Endodermal cell (in vitro differentiated cells): Measurements from ENCODE around the gene CHN1. TPM values are rescaled to one million over a fixed set of nuclear protein-coding genes. Genes with fewer than 3 reads are reported as not detected.

ENCODE experiments used
- DNase-seq: peaks from one replicate; pipeline ENCODE4 v3.0.0-alpha.2; 2017
- H3K27ac ChIP-seq: 2 replicates; pipeline ENCODE4 v1.5.1; 2013; ENCODE audit warnings: mild to moderate bottlenecking, low read depth, low read length, moderate library complexity
- H3K27me3 ChIP-seq: 2 replicates; pipeline ENCODE4 v1.6.1; 2013; ENCODE audit warnings: mild to moderate bottlenecking, low read length, moderate library complexity; ENCODE audit not compliant: insufficient read depth, control insufficient read depth, poor library complexity, severe bottlenecking
- H3K36me3 ChIP-seq: 2 replicates; pipeline ENCODE4 v1.7.0; 2013; ENCODE audit warnings: mild to moderate bottlenecking, low read length, moderate library complexity; ENCODE audit not compliant: control insufficient read depth, insufficient read depth
- H3K4me1 ChIP-seq: one replicate; pipeline ENCODE4 v1.7.0; 2013; ENCODE audit warnings: low read length; ENCODE audit not compliant: control insufficient read depth, insufficient read depth
- H3K4me3 ChIP-seq: 2 replicates; pipeline ENCODE4 v1.5.1; 2013; ENCODE audit warnings: mild to moderate bottlenecking, low read length, moderate library complexity
- H3K9ac ChIP-seq: 2 replicates; pipeline ENCODE4 v1.6.1; 2013; ENCODE audit warnings: mild to moderate bottlenecking, low read length, moderate library complexity; ENCODE audit not compliant: poor library complexity, severe bottlenecking; ENCODE audit errors: extremely low read depth
- H3K9me3 ChIP-seq: 2 replicates; pipeline ENCODE4 v1.6.1; 2013; ENCODE audit warnings: mild to moderate bottlenecking, low read length, moderate library complexity; ENCODE audit not compliant: control insufficient read depth
- H3K27ac Mint-ChIP-seq: 2 replicates; pipeline ENCODE4 v1.8.0; 2020; ENCODE audit warnings: mixed read lengths
- H3K27me3 Mint-ChIP-seq: 2 replicates; pipeline ENCODE4 v1.8.0; 2021; ENCODE audit warnings: mild to moderate bottlenecking, mixed read lengths; ENCODE audit not compliant: insufficient read depth
- H3K36me3 Mint-ChIP-seq: 2 replicates; pipeline ENCODE4 v1.8.0; 2020; ENCODE audit warnings: low read depth, mixed read lengths
- H3K4me1 Mint-ChIP-seq: 2 replicates; pipeline ENCODE4 v1.8.0; 2020; ENCODE audit warnings: mixed read lengths
- H3K4me3 Mint-ChIP-seq: 2 replicates; pipeline ENCODE4 v1.8.0; 2020; ENCODE audit warnings: mild to moderate bottlenecking, moderate library complexity, mixed read lengths
- H3K9me3 Mint-ChIP-seq: 2 replicates; pipeline ENCODE4 v1.8.0; 2020; ENCODE audit warnings: mild to moderate bottlenecking, mixed read lengths
- CTCF ChIP-seq: fragments of 200-600 bp; sonication (generic); conservative IDR thresholded peaks from 2 replicates; pipeline ENCODE4 v1.5.0; 2021; ENCODE audit warnings: antibody characterized with exemption, mild to moderate bottlenecking
- WGBS, 2 experiments: methylation state at CpG; one replicate each; pipeline versions ENCODE4 v1.1.5 to v1.1.7; 2013; ENCODE audit warnings: missing lambda C conversion rate in 2 of 2, mixed read lengths in 1 of 2; ENCODE audit not compliant: insufficient coverage in 1 of 2, insufficient read length in 1 of 2; 5-methylcytosine and 5-hydroxymethylcytosine counted together
- total RNA-seq, 2 donors: library from RNA; stranded (reverse); fragmentation: NEBNext Ultra II Directional in 1 of 2; extraction: Animal tissue kit (Norgen Biotek cat#: 25700) in 1 of 2; gene quantifications; 2 replicates in 1 of 2; 3 replicates in 1 of 2; pipeline ENCODE4 v1.2.1, GENCODE V29; 2021

The CHN1 gene
- total RNA-seq, 2 donors from 2014 or later, result 24.3 to 28.8 TPM

- Mint-ChIP-seq H3K9me3 (no peaks in the 10 kb centered on the region), H3K4me3 (no peak overlapping the region), H3K27me3 (no peaks in the 10 kb centered on the region), H3K4me1 (peaks cover 20% of the 10 kb centered on the region), H3K36me3 (peaks cover 6% of the 10 kb centered on the region), H3K27ac (no peak overlapping the region)
- WGBS, 2 experiments, result 57 to 70% methylated on average over 4 to 8 of the region's 8 CpGs
- no peaks in the 10 kb centered on the region for H3K27me3 ChIP-seq
- no peaks in the 10 kb centered on the region for H3K36me3 ChIP-seq
- H3K4me1 ChIP-seq, result no peaks in the 10 kb centered on the region
- DNase-seq, result peak; percentile 65
- no peaks in the 10 kb centered on the region for H3K9me3 ChIP-seq
- H3K4me3 ChIP-seq, result no peak overlapping the region
- no peak overlapping the region for H3K27ac ChIP-seq
- no peak overlapping the region for H3K9ac ChIP-seq
- no peak for TF ChIP-seq CTCF
These were observed 157.9 kb downstream of the CHN1 start for GRCh38 chr2:174846941-174847938.

GRCh38 chr2:174846218-174846617 is 159.0 kb downstream of the CHN1 start:
- H3K36me3 Mint-ChIP-seq, result peaks cover 3% of the 10 kb centered on the region
- H3K4me3 Mint-ChIP-seq, result no peak overlapping the region
- H3K4me1 ChIP-seq, result no peaks in the 10 kb centered on the region
- no peaks in the 10 kb centered on the region for H3K9me3 Mint-ChIP-seq
- H3K27me3 Mint-ChIP-seq, result no peaks in the 10 kb centered on the region
- H3K27ac ChIP-seq, result no peak overlapping the region
- no peak overlapping the region for H3K27ac Mint-ChIP-seq
- no peaks in the 10 kb centered on the region for H3K27me3 ChIP-seq
- H3K9me3 ChIP-seq, result no peaks in the 10 kb centered on the region
- TF ChIP-seq CTCF, result no peak
- no peaks in the 10 kb centered on the region for H3K36me3 ChIP-seq
- H3K4me1 Mint-ChIP-seq, result peaks cover 20% of the 10 kb centered on the region
- H3K4me3 ChIP-seq, result no peak overlapping the region
- WGBS, 2 experiments, result 100% methylated on average over 1 of the region's 1 CpG
- DNase-seq, result no peak
- H3K9ac ChIP-seq, result no peak overlapping the region

DNA sequence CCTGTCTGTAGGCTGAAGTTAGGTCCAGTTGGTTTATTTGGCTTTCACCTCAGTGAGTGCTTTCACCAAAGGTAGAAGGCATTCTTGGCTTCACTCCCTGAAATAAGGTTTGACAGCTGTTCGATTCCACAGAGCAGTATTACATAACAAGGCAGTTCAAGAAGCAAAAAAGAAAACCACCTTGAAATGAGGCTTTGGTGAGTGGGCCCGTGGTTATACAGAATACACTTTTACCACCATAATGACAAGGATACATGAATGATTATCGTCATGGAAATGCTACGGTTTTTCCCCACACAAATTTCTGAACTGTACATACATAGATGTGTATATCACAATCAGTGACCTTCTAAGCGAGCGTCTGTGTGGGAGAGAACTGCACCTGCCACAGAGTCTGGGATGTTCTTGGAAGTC is 160.9 kb downstream of the CHN1 start:
- H3K36me3 ChIP-seq, result no peaks in the 10 kb centered on the region
- TF ChIP-seq CTCF, result no peak
- H3K9ac ChIP-seq, result no peak overlapping the region
- H3K9me3 ChIP-seq, result no peaks in the 10 kb centered on the region
- no peak overlapping the region for H3K4me3 Mint-ChIP-seq
- no peak overlapping the region for H3K4me3 ChIP-seq
- H3K4me1 Mint-ChIP-seq, result peaks cover 20% of the 10 kb centered on the region
- H3K27ac ChIP-seq, result no peak overlapping the region
- no peaks in the 10 kb centered on the region for H3K4me1 ChIP-seq
- no peak for DNase-seq
- no peak overlapping the region for H3K27ac Mint-ChIP-seq
- H3K9me3 Mint-ChIP-seq, result no peaks in the 10 kb centered on the region
- WGBS, 2 experiments, result 91 to 100% methylated on average over 3 to 6 of the region's 6 CpGs
- no peaks in the 10 kb centered on the region for H3K36me3 Mint-ChIP-seq
- H3K27me3 ChIP-seq, result no peaks in the 10 kb centered on the region
- no peaks in the 10 kb centered on the region for H3K27me3 Mint-ChIP-seq
